Measurements from ENCODE around the gene SPOCK1. TPM values are rescaled to one million over a fixed set of nuclear protein-coding genes. Genes with fewer than 3 reads are reported as not detected.
A peak's percentile ranks its signal among the peaks of the same experiment; 100 is the strongest.

SPOCK1 gene
- total and polyA plus RNA-seq, 2 of the 4 experiments (the other 2 are of a cell fraction) = 5.0 to 20.3 TPM

DNA sequence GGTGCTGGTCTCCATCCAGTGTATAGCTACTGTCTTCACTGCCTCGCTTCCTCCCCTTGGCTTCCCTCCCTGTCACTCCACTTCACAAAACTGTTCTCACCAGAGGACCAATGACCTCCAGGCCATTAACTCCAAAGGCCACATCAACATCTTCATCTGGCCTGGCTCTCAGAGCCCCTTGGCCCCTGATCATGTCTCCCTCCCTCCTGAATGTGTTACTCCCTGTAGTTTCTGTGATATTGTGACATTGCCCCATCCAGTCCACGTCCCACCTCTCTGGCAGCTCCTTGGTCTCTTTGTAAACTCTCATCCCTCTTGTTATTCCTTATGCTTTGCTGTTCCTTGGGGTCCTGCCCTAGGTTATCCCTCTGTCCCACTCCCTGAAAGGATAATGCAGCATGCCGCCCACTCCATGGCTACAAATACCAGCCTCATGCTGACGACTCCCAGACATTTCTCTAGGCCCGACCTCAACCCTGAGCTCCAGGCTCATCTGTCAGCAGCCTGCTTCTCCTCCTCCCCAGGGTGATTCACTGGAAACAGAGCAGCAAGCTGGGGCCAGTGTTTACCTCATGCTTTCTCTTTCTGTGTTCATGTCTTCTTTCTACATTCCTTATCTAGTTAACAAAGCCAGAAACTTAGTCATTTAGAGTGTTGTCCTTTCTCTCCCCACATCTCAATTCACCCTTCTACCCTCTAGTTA is 312.2 kb downstream of the SPOCK1 start:
- CTCF ChIA-PET = no interaction called here
- Histone ChIP-seq H2AK9ac (replicated peaks; ENCODE audit: low read depth, low read length, poor library complexity) (peak overlapping the region; percentile 15), H2BK5ac (ENCODE audit: low read depth, low read length, poor library complexity, severe bottlenecking) (peak overlapping the region; percentile 30), H3K4me1 (ENCODE audit: control insufficient read depth, insufficient read depth, low read length) (peaks cover 4% of the 10 kb centered on the region; the same call in 1 of the 2 replicates), H3K14ac (replicated peaks; ENCODE audit: low read depth, low read length) (no peak overlapping the region), H2BK20ac (ENCODE audit: low read depth, low read length) (peak overlapping the region; percentile 66), H3K27ac (ENCODE audit: insufficient read depth, low read length) (0 out of 2 replicates have a peak overlapping the region, but pooled peaks have one; percentile 4), H3K9me1 (ENCODE audit: insufficient read depth, low read length) (0 out of 2 replicates have a peak, but pooled peaks cover 6% of the 10 kb centered on the region), H4K8ac (ENCODE audit: low read depth in 2 of 2, low read length in 2 of 2) (peak overlapping the region; percentile 56 to 57; a peak in 1 of 4 replicates), H3K27me3 (ENCODE audit: control insufficient read depth, insufficient read depth, low read length) (no peaks in the 10 kb centered on the region), H3K9me3 (ENCODE audit: control insufficient read depth, insufficient read depth, low read length) (no peaks in the 10 kb centered on the region), H3K4me3 (ENCODE audit: insufficient read depth, low read depth, low read length) (no peak overlapping the region), H3K23ac (ENCODE audit: low read depth, low read length) (no peak overlapping the region), H4K91ac (ENCODE audit: insufficient read depth, low read depth, low read length) (no peak overlapping the region), H3K56ac (ENCODE audit: extremely low read depth, insufficient read depth, low read length) (no peak overlapping the region), H3K18ac (ENCODE audit: low read depth, low read length) (0 out of 2 replicates have a peak overlapping the region, but pooled peaks have one; percentile 5), H3K36me3 (ENCODE audit: control insufficient read depth, insufficient read depth, low read length) (no peaks in the 10 kb centered on the region), H4K5ac (ENCODE audit: low read depth, low read length) (no peak overlapping the region; the same call in 1 of the 2 replicates), H3K9ac (ENCODE audit: low read depth, low read length) (no peak overlapping the region), H4K20me1 (ENCODE audit: insufficient read depth, low read length) (no peaks in the 10 kb centered on the region), H3K79me1 (ENCODE audit: low read depth in 1 of 2, low read length in 2 of 2) (no peaks in the 10 kb centered on the region), H2BK120ac (ENCODE audit: low read depth, low read length) (peak overlapping the region; percentile 56), H2AFZ (replicated peaks; ENCODE audit: low read length, poor library complexity) (peak overlapping the region; percentile 70), H2BK15ac (ENCODE audit: low read depth, low read length) (peak overlapping the region; percentile 28; the same call in 2 of the 3 replicates), H3K4ac (ENCODE audit: low read depth, low read length) (peak overlapping the region; percentile 36; the same call in 1 of the 2 replicates), H3K4me2 (ENCODE audit: low read depth, low read length) (no peak overlapping the region), H2AK5ac (ENCODE audit: low read depth, low read length) (no peak overlapping the region; the same call in 1 of the 2 replicates)
- dilution Hi-C loops (cut with HindIII; ENCODE audit: low sequenced_read_pairs, unreplicated experiment) (no loop called here), in situ Hi-C loops (cut with MboI; ENCODE audit: low sequenced_read_pairs) (no loop called here), intact Hi-C loops (cut with micrococcal nuclease) (no loop called here)
- ATAC-seq (ENCODE audit: low read depth) (peak; percentile 86), DNase-seq (peak; percentile 81)
- POLR2A ChIA-PET (ENCODE audit: unreplicated experiment) = interaction anchor here (0.6 kb wide), 1 partner anchor 188 kb away, joined by 4 read pairs; no protein-coding TSS in a partner anchor
- BruUV-seq (replicated peaks) = no TSS peak
- WGBS, 2 experiments (ENCODE audit: extremely low coverage in 2 of 2, insufficient read length in 1 of 2) = 31% methylated on average over 3 of the region's 5 CpGs; no CpG with 5 or more reads in 1 of the 2 experiments
- TF ChIP-seq RCOR1 (IDR thresholded peaks at IDR 0.05; ENCODE audit: insufficient replicate concordance, low read length) (peak; percentile 41), SMC3 (IDR thresholded peaks at IDR 0.05; ENCODE audit: low read depth, low read length) (no peak; the same call in 1 of the 2 replicates), MXI1 (IDR thresholded peaks at IDR 0.05; ENCODE audit: borderline replicate concordance, low read depth, low read length) (peak; percentile 44; the same call in 1 of the 2 replicates), MAFK (IDR thresholded peaks at IDR 0.05; ENCODE audit: low read depth, low read length) (no peak), RFX5 (IDR thresholded peaks at IDR 0.05; ENCODE audit: low read depth, low read length) (no peak), FOS (IDR thresholded peaks at IDR 0.05; ENCODE audit: low read depth, low read length) (peak; percentile 44; the same call in 1 of the 2 replicates), CHD1 (IDR thresholded peaks at IDR 0.05; ENCODE audit: low read depth, low read length) (no peak), MAZ (IDR thresholded peaks at IDR 0.05; ENCODE audit: borderline replicate concordance, low read depth, low read length) (peak; percentile 36; the same call in 1 of the 2 replicates), NFE2L2 (IDR thresholded peaks at IDR 0.05; ENCODE audit: low read depth, low read length) (no peak), CEBPB (IDR thresholded peaks at IDR 0.05; ENCODE audit: low read depth, low read length) (peak; percentile 24; the same call in 1 of the 2 replicates)
- TF ChIP-seq, protein P1, sequence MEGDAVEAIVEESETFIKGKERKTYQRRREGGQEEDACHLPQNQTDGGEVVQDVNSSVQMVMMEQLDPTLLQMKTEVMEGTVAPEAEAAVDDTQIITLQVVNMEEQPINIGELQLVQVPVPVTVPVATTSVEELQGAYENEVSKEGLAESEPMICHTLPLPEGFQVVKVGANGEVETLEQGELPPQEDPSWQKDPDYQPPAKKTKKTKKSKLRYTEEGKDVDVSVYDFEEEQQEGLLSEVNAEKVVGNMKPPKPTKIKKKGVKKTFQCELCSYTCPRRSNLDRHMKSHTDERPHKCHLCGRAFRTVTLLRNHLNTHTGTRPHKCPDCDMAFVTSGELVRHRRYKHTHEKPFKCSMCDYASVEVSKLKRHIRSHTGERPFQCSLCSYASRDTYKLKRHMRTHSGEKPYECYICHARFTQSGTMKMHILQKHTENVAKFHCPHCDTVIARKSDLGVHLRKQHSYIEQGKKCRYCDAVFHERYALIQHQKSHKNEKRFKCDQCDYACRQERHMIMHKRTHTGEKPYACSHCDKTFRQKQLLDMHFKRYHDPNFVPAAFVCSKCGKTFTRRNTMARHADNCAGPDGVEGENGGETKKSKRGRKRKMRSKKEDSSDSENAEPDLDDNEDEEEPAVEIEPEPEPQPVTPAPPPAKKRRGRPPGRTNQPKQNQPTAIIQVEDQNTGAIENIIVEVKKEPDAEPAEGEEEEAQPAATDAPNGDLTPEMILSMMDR (conservative IDR thresholded peaks at IDR 0.05; ENCODE audit: low read depth, low read length) = no peak
- TF ChIP-seq, protein P2, sequence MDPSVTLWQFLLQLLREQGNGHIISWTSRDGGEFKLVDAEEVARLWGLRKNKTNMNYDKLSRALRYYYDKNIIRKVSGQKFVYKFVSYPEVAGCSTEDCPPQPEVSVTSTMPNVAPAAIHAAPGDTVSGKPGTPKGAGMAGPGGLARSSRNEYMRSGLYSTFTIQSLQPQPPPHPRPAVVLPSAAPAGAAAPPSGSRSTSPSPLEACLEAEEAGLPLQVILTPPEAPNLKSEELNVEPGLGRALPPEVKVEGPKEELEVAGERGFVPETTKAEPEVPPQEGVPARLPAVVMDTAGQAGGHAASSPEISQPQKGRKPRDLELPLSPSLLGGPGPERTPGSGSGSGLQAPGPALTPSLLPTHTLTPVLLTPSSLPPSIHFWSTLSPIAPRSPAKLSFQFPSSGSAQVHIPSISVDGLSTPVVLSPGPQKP (IDR thresholded peaks at IDR 0.05; ENCODE audit: borderline replicate concordance, low read depth, low read length) = no peak
- TF ChIP-seq, protein P3, sequence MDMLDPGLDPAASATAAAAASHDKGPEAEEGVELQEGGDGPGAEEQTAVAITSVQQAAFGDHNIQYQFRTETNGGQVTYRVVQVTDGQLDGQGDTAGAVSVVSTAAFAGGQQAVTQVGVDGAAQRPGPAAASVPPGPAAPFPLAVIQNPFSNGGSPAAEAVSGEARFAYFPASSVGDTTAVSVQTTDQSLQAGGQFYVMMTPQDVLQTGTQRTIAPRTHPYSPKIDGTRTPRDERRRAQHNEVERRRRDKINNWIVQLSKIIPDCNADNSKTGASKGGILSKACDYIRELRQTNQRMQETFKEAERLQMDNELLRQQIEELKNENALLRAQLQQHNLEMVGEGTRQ (IDR thresholded peaks at IDR 0.05; ENCODE audit: low read depth, low read length) = no peak

All from IMR-90 (cell line).